K562 (cell line): Measurements from ENCODE around the gene SEC24C. TPM values are rescaled to one million over a fixed set of nuclear protein-coding genes. Genes with fewer than 3 reads are reported as not detected.

Source experiments
- HDAC6 ChIP-seq: IDR thresholded peaks from 2 replicates; pipeline ENCODE4 v1.6.1; 2012; ENCODE audit warnings: low read depth, mild to moderate bottlenecking, control low read depth, inconsistent platforms, low read length, moderate library complexity
- MYNN ChIP-seq, 2 experiments: sonication (generic); formaldehyde crosslinking in 1 of 2; IDR thresholded peaks; 2 replicates each; pipeline versions ENCODE4 v1.5.0 to v1.6.1; 2016 to 2020; ENCODE audit warnings: antibody characterized with exemption in 1 of 2, missing genetic modification reagents in 1 of 2
- OTX1 ChIP-seq: fragments of 450-650 bp; formaldehyde crosslinking; IDR thresholded peaks from 2 replicates; pipeline ENCODE4 v1.4.0; 2022; ENCODE audit warnings: mild to moderate bottlenecking
- ZBTB40 ChIP-seq, 2 experiments: fragments of 450-650 bp in 1 of 2; sonication (generic) in 1 of 2; formaldehyde crosslinking in 1 of 2; IDR thresholded peaks; 2 replicates each; pipeline versions ENCODE4 v1.7.1 to v1.9.0; 2016 to 2022; ENCODE audit warnings: inconsistent platforms in 1 of 2, mild to moderate bottlenecking in 1 of 2, missing genetic modification reagents in 1 of 2
- ZNF384 ChIP-seq: IDR thresholded peaks from 2 replicates; pipeline ENCODE4 v1.6.1; 2012; ENCODE audit warnings: low read depth, low read length, improper control_type of control experiment
- polyA plus RNA-seq, 8 experiments: library from polyadenylated mRNA; depleted of rRNA in 4 of 8; stranded (reverse) in 5 of 8; unstranded in 3 of 8; fragments of >200 nt; fragmentation: Nextera tagmentation in 2 of 8; fragmentation: Illumina TruSeq in 1 of 8; extraction: Ambion mirVana in 2 of 8; extraction: Trizol in 1 of 8; gene quantifications; 2 replicates each; pipeline versions ENCODE4 v1.2.1 to v1.2.3, GENCODE V29; 2011 to 2014; ENCODE audit warnings: inconsistent platforms in 1 of 8, missing spikeins in 1 of 8
- total RNA-seq, 7 experiments: library from RNA; depleted of rRNA in 6 of 7; stranded (reverse); fragments of >200 nt in 6 of 7; fragmentation: Illumina TruSeq in 2 of 7; extraction: Trizol in 2 of 7; gene quantifications; 2 replicates each; pipeline versions ENCODE4 v1.2.1 to v1.2.3, GENCODE V29; 2011 to 2021; ENCODE audit warnings: low replicate concordance in 1 of 7

SEC24C gene
- total and polyA plus RNA-seq, 9 of the 15 experiments (the other 6 are each of a cell fraction or from before 2014, with no cell fraction given) = 19.0 to 115 (median 70.5) TPM

- TF ChIP-seq ZBTB40 (IDR thresholded peaks at IDR 0.05) = peak; percentile 99
- no peak for TF ChIP-seq ZBTB40 (CRISPR knock-in tag; IDR thresholded peaks at IDR 0.05)
- peak; percentile 77; the same call in 1 of the 2 replicates for TF ChIP-seq OTX1 (CRISPR knock-in tag)
- TF ChIP-seq HDAC6 = no peak
- peak; percentile 77; the same call in 1 of the 2 replicates for TF ChIP-seq MYNN (IDR thresholded peaks at IDR 0.05)
- TF ChIP-seq MYNN (CRISPR knock-in tag; IDR thresholded peaks at IDR 0.05) = no peak
- TF ChIP-seq ZNF384 = peak; percentile 52
Measured at GRCh38 chr10:73743905-73744663, at the start of gene SEC24C (continued).
